HepG2 (cell line): ENCODE data around the gene SH2D2A. TPM values are rescaled to one million over a fixed set of nuclear protein-coding genes. Genes with fewer than 3 reads are reported as not detected.

Experiments used
- ATAC-seq: fragments of 200-7000 bp; cut with Tn5 transposase; 3 replicates; pipeline ENCODE4 v1.9.1; 2020; ENCODE audit warnings: mild to moderate bottlenecking, moderate library complexity
- BruUV-seq: library from RNA; stranded (reverse); fragments of 400-500 nt; replicated peaks from 2 replicates; lab custom pipeline; 2021; lab: Mats Ljungman, UMichigan
- CTCF ChIA-PET: fragments of 300-600 bp; formaldehyde crosslinking; extraction: SDS; loops from one replicate; lab custom pipeline; 2021; ENCODE audit warnings: low total read pairs, inconsistent platforms, low intra/inter-chr PET ratio; lab: Yijun Ruan, JAX
- POLR2A ChIA-PET: fragments of 350-600 bp; sonication (Branson Sonifier 250); formaldehyde crosslinking; loops from one replicate; lab custom pipeline; 2020; ENCODE audit warnings: antibody characterized with exemption, inconsistent platforms; lab: Yijun Ruan, JAX
- DNase-seq: peaks from one replicate; pipeline ENCODE4 v3.0.0-alpha.2; 2015; ENCODE audit warnings: low spot score
- FAIRE-seq: peaks from 3 replicates; lab custom pipeline; 2011; peaks lifted over from hg19 to GRCh38; lab: Jason Lieb, UNC
- H2AFZ ChIP-seq: one replicate; pipeline ENCODE4 v1.6.1; 2011; ENCODE audit warnings: low read length, inconsistent platforms
- H3K27ac ChIP-seq: fragments of 300-600 bp; 3 replicates; pipeline ENCODE4 v1.8.0; 2011; ENCODE audit warnings: mixed run types, mild to moderate bottlenecking, mixed read lengths, low read length, inconsistent platforms; ENCODE audit not compliant: insufficient read depth; ENCODE audit errors: extremely low read length
- H3K27me3 ChIP-seq, 2 experiments: fragments of 200-600 bp in 1 of 2; 2 replicates in 1 of 2; 3 replicates in 1 of 2; pipeline versions ENCODE4 v1.6.0 to v1.8.0; 2011; ENCODE audit warnings: low read length in 2 of 2, mild to moderate bottlenecking in 2 of 2, moderate library complexity in 2 of 2, inconsistent platforms in 1 of 2; ENCODE audit not compliant: insufficient read depth in 2 of 2, control insufficient read depth in 1 of 2
- H3K36me3 ChIP-seq, 2 experiments: fragments of 200-600 bp in 1 of 2; replicated peaks in 1 of 2; 2 replicates in 1 of 2; 3 replicates in 1 of 2; pipeline versions ENCODE4 v1.5.1 to v1.8.0; 2011; ENCODE audit warnings: low read length in 2 of 2, inconsistent platforms in 1 of 2; ENCODE audit not compliant: insufficient read depth in 2 of 2, control insufficient read depth in 1 of 2
- H3K4me1 ChIP-seq: 2 replicates; pipeline ENCODE4 v1.5.1; 2012; ENCODE audit warnings: low read length, inconsistent platforms; ENCODE audit not compliant: insufficient read depth
- H3K4me2 ChIP-seq: 2 replicates; pipeline ENCODE4 v1.6.0; 2011; ENCODE audit warnings: low read depth, low read length, inconsistent platforms
- H3K4me3 ChIP-seq, 3 experiments: fragments of 200-600 bp in 1 of 3; sonication (generic), shearing (Covaris generic) in 1 of 3; replicated peaks in 1 of 3; 2 replicates each; pipeline ENCODE4 v1.5.1; 2011 to 2016; ENCODE audit warnings: low read length in 3 of 3, inconsistent platforms in 2 of 3, low read depth in 2 of 3, mild to moderate bottlenecking in 2 of 3, control low read depth in 1 of 3, mixed read lengths in 1 of 3; ENCODE audit not compliant: insufficient read depth in 1 of 3
- H3K79me2 ChIP-seq: one replicate; pipeline ENCODE4 v1.6.1; 2011; ENCODE audit warnings: low read length, inconsistent platforms; ENCODE audit not compliant: insufficient read depth
- H3K9ac ChIP-seq: 2 replicates; pipeline ENCODE4 v1.6.0; 2011; ENCODE audit warnings: mild to moderate bottlenecking, low read depth, low read length, inconsistent platforms; ENCODE audit not compliant: insufficient read depth
- H3K9me3 ChIP-seq: 2 replicates; pipeline ENCODE4 v1.5.1; 2012; ENCODE audit warnings: mild to moderate bottlenecking, low read length
- H4K20me1 ChIP-seq: 2 replicates; pipeline ENCODE4 v1.6.0; 2011; ENCODE audit warnings: inconsistent platforms, mild to moderate bottlenecking, low read length, moderate library complexity; ENCODE audit not compliant: insufficient read depth
- EZH2 ChIP-seq: conservative IDR thresholded peaks from 2 replicates; pipeline ENCODE4 v1.6.1; 2012; ENCODE audit warnings: mild to moderate bottlenecking, low read depth, low read length, moderate library complexity
- HNRNPK ChIP-seq: fragments of 200-400 bp; formaldehyde crosslinking; IDR thresholded peaks from 2 replicates; pipeline ENCODE4 v1.6.1; 2018; ENCODE audit warnings: low read length, low read depth, moderate library complexity, mild to moderate bottlenecking; ENCODE audit not compliant: poor library complexity, severe bottlenecking
- ZBTB2 ChIP-seq: sonication (generic); formaldehyde crosslinking; IDR thresholded peaks from 2 replicates; pipeline ENCODE4 v1.8.0; 2022; ENCODE audit warnings: low read depth, missing genetic modification reagents
- ZNF777 ChIP-seq: sonication (generic); formaldehyde crosslinking; IDR thresholded peaks from 2 replicates; pipeline ENCODE4 v1.4.0; 2020; ENCODE audit warnings: missing genetic modification reagents
- WGBS: methylation state at CpG from one replicate; pipeline ENCODE4 v1.1.6; 2017; ENCODE audit warnings: low lambda C conversion rate; 5-methylcytosine and 5-hydroxymethylcytosine counted together
- in situ Hi-C: cut with HindIII; loops from 2 replicates; pipeline ENCODE4 v1.10.0; 2017; ENCODE audit warnings: low pct_unique_long_range_greater_than_20kb; ENCODE audit not compliant: extremely low pct_ligation_motif_present
- intact Hi-C: fragments of 100-400 bp; cut with micrococcal nuclease; formaldehyde crosslinking; loops from one replicate; pipeline ENCODE4 v1.10.0; 2022; ENCODE audit not compliant: unreplicated experiment
- polyA plus RNA-seq, 8 experiments: library from polyadenylated mRNA; depleted of rRNA in 3 of 8; stranded (reverse) in 7 of 8; unstranded in 1 of 8; fragments of >200 nt; fragmentation: Illumina TruSeq in 4 of 8; extraction: Trizol in 4 of 8; gene quantifications; 2 replicates each; pipeline versions ENCODE4 v1.2.1 to v1.2.3, GENCODE V29; 2011 to 2016; ENCODE audit warnings: low read depth in 4 of 8, missing spikeins in 1 of 8, mixed read lengths in 1 of 8; ENCODE audit not compliant: insufficient read depth in 1 of 8
- total RNA-seq, 5 experiments: library from RNA; depleted of rRNA; stranded (reverse); fragments of >200 nt; fragmentation: Illumina TruSeq; extraction: Trizol; gene quantifications; 2 replicates each; pipeline ENCODE4 v1.2.3, GENCODE V29; 2016; ENCODE audit warnings: low read depth in 1 of 5

SH2D2A gene
- total and polyA plus RNA-seq, 2 of the 13 experiments (the other 11 are each of a cell fraction or from before 2014, with no cell fraction given), result 0.57 to 0.73 TPM

GRCh38 chr1:156860628-156861423, 44.2 kb upstream of the SH2D2A start, which contains the start of gene NTRK1:
TSS of gene NTRK1 (plus strand) at chr1:156860865. CDS start at chr1:156860935, 70 bp downstream.
- peaks cover 24% of the 10 kb centered on the region for H3K4me1 ChIP-seq
- ChIA-PET CTCF (interaction anchor here (1.4 to 3.8 kb wide), 3 partner anchors 22 to 172 kb away, joined by 6 to 21 read pairs (median 8); no protein-coding TSS in a partner anchor), POLR2A (interaction anchor here (1.0 to 1.7 kb wide), 2 partner anchors 134 to 171 kb away, joined by 4 read pairs; no protein-coding TSS in a partner anchor)
- H3K4me3 ChIP-seq, result peak within 1 kb of the TSS in 1 of 3 experiments; percentile 55; a peak in 1 of 6 replicates
- intact Hi-C loops, result loop anchor here (1.0 to 10.0 kb wide), 2 partner anchors 22 to 66 kb away; no protein-coding TSS in a partner anchor
- FAIRE-seq, result no peak
- no peak within 1 kb of the TSS for H3K27ac ChIP-seq
- BruUV-seq, result no TSS peak
- H3K9me3 ChIP-seq, result no peaks in the 10 kb centered on the region
- no peaks in the 10 kb centered on the region for H3K79me2 ChIP-seq
- peak within 1 kb of the TSS; percentile 68 for H3K4me2 ChIP-seq
- peak; percentile 67 for TF ChIP-seq ZNF777 (CRISPR knock-in tag)
- TF ChIP-seq HNRNPK, result no peak
- TF ChIP-seq EZH2, result 0 out of 2 replicates have a peak, but pooled peaks have one; percentile 2
- TF ChIP-seq ZBTB2 (CRISPR knock-in tag), result no peak
- TF ChIP-seq, all 625 proteins: peak for 2
- WGBS, result 32% methylated on average over 22 of the region's 69 CpGs
- ATAC-seq (peak; percentile 23), DNase-seq (no peak)
- no peaks in the 10 kb centered on the region for H3K36me3 ChIP-seq
- H4K20me1 ChIP-seq, result 0 out of 2 replicates have a peak, but pooled peaks cover 2% of the 10 kb centered on the region
- H2AFZ ChIP-seq, result no peak within 1 kb of the TSS
- no peak within 1 kb of the TSS for H3K9ac ChIP-seq
- H3K27me3 ChIP-seq, result peaks cover 25 to 92% of the 10 kb centered on the region in 2 experiments
- in situ Hi-C loops, result loop anchor here (5.0 to 10.0 kb wide), 2 partner anchors 64 to 166 kb away; no protein-coding TSS in a partner anchor
